Measurements from ENCODE around the gene SLC22A2.
"Not testable (repeated sequence)": the region's sequence is repeated elsewhere in the genome, so short reads cannot be mapped to it uniquely, and the experiment has no call there.

SLC22A2 gene
- 0 reads per million in 3 experiments for total RNA-seq

GRCh38 chr6:160258346-160259142 lies at the start of gene SLC22A2:
Gene SLC22A2 (minus strand): TSS chr6:160258821. CDS start chr6:160258757, 64 bp downstream.
- DNase-seq: no peak

- no peak for DNase-seq
These were observed 47.5 kb upstream of the SLC22A2 start for GRCh38 chr6:160305926-160306713.

- no peak for DNase-seq
These were observed 45.2 kb upstream of the SLC22A2 start for GRCh38 chr6:160303806-160304205.

GRCh38 chr6:160302431-160303082 lies 43.9 kb upstream of the SLC22A2 start:
- not testable (repeated sequence) for DNase-seq

GRCh38 chr6:160301339-160301738 lies 42.7 kb upstream of the SLC22A2 start:
- DNase-seq: no peak

- DNase-seq: no peak
These were observed 41.6 kb upstream of the SLC22A2 start for GRCh38 chr6:160300076-160300695.

- no peak for DNase-seq
These were observed 40.9 kb upstream of the SLC22A2 start for GRCh38 chr6:160299559-160299958.

GRCh38 chr6:160298121-160298520 lies 39.5 kb upstream of the SLC22A2 start:
- DNase-seq: no peak

GRCh38 chr6:160297310-160297709 lies 38.7 kb upstream of the SLC22A2 start:
- DNase-seq: no peak

GRCh38 chr6:160293844-160294243 lies 35.2 kb upstream of the SLC22A2 start:
- no peak for DNase-seq

- no peak for DNase-seq
These were observed 27.0 kb upstream of the SLC22A2 start for GRCh38 chr6:160285541-160286105.

GRCh38 chr6:160284575-160284974 lies 26.0 kb upstream of the SLC22A2 start:
- DNase-seq: no peak

- no peak for DNase-seq
These were observed 23.8 kb upstream of the SLC22A2 start for GRCh38 chr6:160282444-160282843.

- no peak for DNase-seq
These were observed 21.2 kb upstream of the SLC22A2 start for GRCh38 chr6:160279850-160280249.

GRCh38 chr6:160278786-160279310 lies 20.2 kb upstream of the SLC22A2 start:
- no peak for DNase-seq

- DNase-seq: no peak
These were observed 19.7 kb upstream of the SLC22A2 start for GRCh38 chr6:160278311-160278710.

GRCh38 chr6:160277546-160277945 lies 18.9 kb upstream of the SLC22A2 start:
- no peak for DNase-seq

GRCh38 chr6:160277144-160277543 lies 18.5 kb upstream of the SLC22A2 start:
- DNase-seq: no peak

GRCh38 chr6:160276126-160276525 lies 17.5 kb upstream of the SLC22A2 start:
- DNase-seq: no peak

- no peak for DNase-seq
These were observed 16.9 kb upstream of the SLC22A2 start for GRCh38 chr6:160275511-160276003.

- no peak for DNase-seq
These were observed 16.4 kb upstream of the SLC22A2 start for GRCh38 chr6:160274871-160275510.

GRCh38 chr6:160273750-160274149 lies 15.1 kb upstream of the SLC22A2 start:
- no peak for DNase-seq
